ENCODE data around the gene MMP14. TPM values are rescaled to one million over a fixed set of nuclear protein-coding genes. Genes with fewer than 3 reads are reported as not detected.

The MMP14 gene
- total and polyA plus RNA-seq, 2 experiments from 2014 or later: 7.0 to 56.4 TPM

- TF ChIP-seq ZNF462 (CRISPR knock-in tag; IDR thresholded peaks at IDR 0.05) (no peak), ETS1 (IDR thresholded peaks at IDR 0.05) (no peak), STAT1 (IDR thresholded peaks at IDR 0.05; ENCODE audit: unreplicated experiment) (no peak), CREB1 (CRISPR knock-in tag; IDR thresholded peaks at IDR 0.05; ENCODE audit: low read depth) (no peak), NANOG (IDR thresholded peaks at IDR 0.05; ENCODE audit: borderline replicate concordance) (no peak), ZNF331 (CRISPR knock-in tag; IDR thresholded peaks at IDR 0.05; ENCODE audit: low read depth) (no peak), ZNF114 (CRISPR knock-in tag; IDR thresholded peaks at IDR 0.05) (no peak), EZH2phosphoT487 (IDR thresholded peaks at IDR 0.05; ENCODE audit: unreplicated experiment) (no peak), EZH2 (IDR thresholded peaks at IDR 0.05; ENCODE audit: low read depth, unreplicated experiment) (no peak), POLR2AphosphoS5 (IDR thresholded peaks at IDR 0.05; ENCODE audit: low read depth) (no peak)
- TF ChIP-seq, protein P1, sequence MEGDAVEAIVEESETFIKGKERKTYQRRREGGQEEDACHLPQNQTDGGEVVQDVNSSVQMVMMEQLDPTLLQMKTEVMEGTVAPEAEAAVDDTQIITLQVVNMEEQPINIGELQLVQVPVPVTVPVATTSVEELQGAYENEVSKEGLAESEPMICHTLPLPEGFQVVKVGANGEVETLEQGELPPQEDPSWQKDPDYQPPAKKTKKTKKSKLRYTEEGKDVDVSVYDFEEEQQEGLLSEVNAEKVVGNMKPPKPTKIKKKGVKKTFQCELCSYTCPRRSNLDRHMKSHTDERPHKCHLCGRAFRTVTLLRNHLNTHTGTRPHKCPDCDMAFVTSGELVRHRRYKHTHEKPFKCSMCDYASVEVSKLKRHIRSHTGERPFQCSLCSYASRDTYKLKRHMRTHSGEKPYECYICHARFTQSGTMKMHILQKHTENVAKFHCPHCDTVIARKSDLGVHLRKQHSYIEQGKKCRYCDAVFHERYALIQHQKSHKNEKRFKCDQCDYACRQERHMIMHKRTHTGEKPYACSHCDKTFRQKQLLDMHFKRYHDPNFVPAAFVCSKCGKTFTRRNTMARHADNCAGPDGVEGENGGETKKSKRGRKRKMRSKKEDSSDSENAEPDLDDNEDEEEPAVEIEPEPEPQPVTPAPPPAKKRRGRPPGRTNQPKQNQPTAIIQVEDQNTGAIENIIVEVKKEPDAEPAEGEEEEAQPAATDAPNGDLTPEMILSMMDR (conservative IDR thresholded peaks at IDR 0.05; ENCODE audit: low read depth in 2 of 2): no peak
These were observed 61.0 kb downstream of the MMP14 start (continued) for GRCh38 chr14:22897357-22897756.

Small RNA genes within 50 kb of the gene (small RNA-seq; reads per million reads assigned to genes)
- not detected for gene RF00019 (ENCODE audit: low replicate concordance)

Other genes starting within 250 kb of the MMP14 start
- gene DAD1, start 247.4 kb upstream of the MMP14 start, total RNA-seq (2014; rRNA removed; shearing (Covaris generic)): 180 and 213 TPM in 2 replicates
- 236 and 252 TPM in 2 replicates for gene DAD1, start 247.4 kb upstream of the MMP14 start, polyA plus RNA-seq (2016; fragmentation: Nextera tagmentation; extraction: Ambion mirVana)
- 38.8 and 40.0 TPM in 2 replicates for gene ABHD4, start 238.3 kb upstream of the MMP14 start, total RNA-seq (2014; rRNA removed; shearing (Covaris generic))
- 39.1 and 40.6 TPM in 2 replicates for gene ABHD4, start 238.3 kb upstream of the MMP14 start, polyA plus RNA-seq (2016; fragmentation: Nextera tagmentation; extraction: Ambion mirVana)
- gene OR6J1, start 192.2 kb upstream of the MMP14 start, total RNA-seq (2014; rRNA removed; shearing (Covaris generic)): not detected in 2 replicates
- gene OR6J1, start 192.2 kb upstream of the MMP14 start, polyA plus RNA-seq (2016; fragmentation: Nextera tagmentation; extraction: Ambion mirVana): not detected in 2 replicates
- 89.9 and 91.7 TPM in 2 replicates for gene OXA1L, start 69.9 kb upstream of the MMP14 start, total RNA-seq (2014; rRNA removed; shearing (Covaris generic))
- gene OXA1L, start 69.9 kb upstream of the MMP14 start, polyA plus RNA-seq (2016; fragmentation: Nextera tagmentation; extraction: Ambion mirVana): 57.6 and 61.7 TPM in 2 replicates
- gene SLC7A7, start 21.1 kb upstream of the MMP14 start, total RNA-seq (2014; rRNA removed; shearing (Covaris generic)): 3.6 and 6.1 TPM in 2 replicates
- 2.7 and 4.1 TPM in 2 replicates for gene SLC7A7, start 21.1 kb upstream of the MMP14 start, polyA plus RNA-seq (2016; fragmentation: Nextera tagmentation; extraction: Ambion mirVana)
- 131 and 138 TPM in 2 replicates for gene MRPL52, start 6.7 kb upstream of the MMP14 start, total RNA-seq (2014; rRNA removed; shearing (Covaris generic))
- gene MRPL52, start 6.7 kb upstream of the MMP14 start, polyA plus RNA-seq (2016; fragmentation: Nextera tagmentation; extraction: Ambion mirVana): 617 and 691 TPM in 2 replicates
- gene LRP10, start 35.2 kb downstream of the MMP14 start, total RNA-seq (2014; rRNA removed; shearing (Covaris generic)): 16.5 and 18.1 TPM in 2 replicates
- gene LRP10, start 35.2 kb downstream of the MMP14 start, polyA plus RNA-seq (2016; fragmentation: Nextera tagmentation; extraction: Ambion mirVana): 5.4 and 6.4 TPM in 2 replicates
- gene REM2, start 46.6 kb downstream of the MMP14 start, total RNA-seq (2014; rRNA removed; shearing (Covaris generic)): 0.31 and 1.2 TPM in 2 replicates
- 2.9 and 3.0 TPM in 2 replicates for gene REM2, start 46.6 kb downstream of the MMP14 start, polyA plus RNA-seq (2016; fragmentation: Nextera tagmentation; extraction: Ambion mirVana)
- 52.8 and 1,081 TPM in 2 replicates for gene RBM23, start 82.6 kb downstream of the MMP14 start, total RNA-seq (2014; rRNA removed; shearing (Covaris generic))
- 14.4 and 15.2 TPM in 2 replicates for gene RBM23, start 82.6 kb downstream of the MMP14 start, polyA plus RNA-seq (2016; fragmentation: Nextera tagmentation; extraction: Ambion mirVana)
- 123 and 124 TPM in 2 replicates for gene PRMT5, start 92.8 kb downstream of the MMP14 start, total RNA-seq (2014; rRNA removed; shearing (Covaris generic))
- gene PRMT5, start 92.8 kb downstream of the MMP14 start, polyA plus RNA-seq (2016; fragmentation: Nextera tagmentation; extraction: Ambion mirVana): 68.8 and 74.5 TPM in 2 replicates
- gene HAUS4, start 120.5 kb downstream of the MMP14 start, total RNA-seq (2014; rRNA removed; shearing (Covaris generic)): 60.4 and 85.3 TPM in 2 replicates
- 20.8 and 24.6 TPM in 2 replicates for gene HAUS4, start 120.5 kb downstream of the MMP14 start, polyA plus RNA-seq (2016; fragmentation: Nextera tagmentation; extraction: Ambion mirVana)
- 45.8 and 55.9 TPM in 2 replicates for gene AJUBA, start 146.0 kb downstream of the MMP14 start, total RNA-seq (2014; rRNA removed; shearing (Covaris generic))
- 11.8 and 12.5 TPM in 2 replicates for gene AJUBA, start 146.0 kb downstream of the MMP14 start, polyA plus RNA-seq (2016; fragmentation: Nextera tagmentation; extraction: Ambion mirVana)
- gene C14orf93, start 173.6 kb downstream of the MMP14 start, total RNA-seq (2014; rRNA removed; shearing (Covaris generic)): 11.7 and 12.4 TPM in 2 replicates
- gene C14orf93, start 173.6 kb downstream of the MMP14 start, polyA plus RNA-seq (2016; fragmentation: Nextera tagmentation; extraction: Ambion mirVana): 3.5 and 4.1 TPM in 2 replicates
- 229 and 265 TPM in 2 replicates for gene PSMB5, start 198.3 kb downstream of the MMP14 start, total RNA-seq (2014; rRNA removed; shearing (Covaris generic))
- gene PSMB5, start 198.3 kb downstream of the MMP14 start, polyA plus RNA-seq (2016; fragmentation: Nextera tagmentation; extraction: Ambion mirVana): 341 and 367 TPM in 2 replicates
- 0.07 and 0.19 TPM in 2 replicates for gene PSMB11, start 205.6 kb downstream of the MMP14 start, total RNA-seq (2014; rRNA removed; shearing (Covaris generic))
- gene PSMB11, start 205.6 kb downstream of the MMP14 start, polyA plus RNA-seq (2016; fragmentation: Nextera tagmentation; extraction: Ambion mirVana): not detected in 2 replicates
- gene CDH24, start 220.9 kb downstream of the MMP14 start, total RNA-seq (2014; rRNA removed; shearing (Covaris generic)): 16.9 and 17.8 TPM in 2 replicates
- gene CDH24, start 220.9 kb downstream of the MMP14 start, polyA plus RNA-seq (2016; fragmentation: Nextera tagmentation; extraction: Ambion mirVana): 4.4 and 6.2 TPM in 2 replicates

Data from GM23338 (cell line).